Measurements from ENCODE around the gene JSRP1.

DNA sequence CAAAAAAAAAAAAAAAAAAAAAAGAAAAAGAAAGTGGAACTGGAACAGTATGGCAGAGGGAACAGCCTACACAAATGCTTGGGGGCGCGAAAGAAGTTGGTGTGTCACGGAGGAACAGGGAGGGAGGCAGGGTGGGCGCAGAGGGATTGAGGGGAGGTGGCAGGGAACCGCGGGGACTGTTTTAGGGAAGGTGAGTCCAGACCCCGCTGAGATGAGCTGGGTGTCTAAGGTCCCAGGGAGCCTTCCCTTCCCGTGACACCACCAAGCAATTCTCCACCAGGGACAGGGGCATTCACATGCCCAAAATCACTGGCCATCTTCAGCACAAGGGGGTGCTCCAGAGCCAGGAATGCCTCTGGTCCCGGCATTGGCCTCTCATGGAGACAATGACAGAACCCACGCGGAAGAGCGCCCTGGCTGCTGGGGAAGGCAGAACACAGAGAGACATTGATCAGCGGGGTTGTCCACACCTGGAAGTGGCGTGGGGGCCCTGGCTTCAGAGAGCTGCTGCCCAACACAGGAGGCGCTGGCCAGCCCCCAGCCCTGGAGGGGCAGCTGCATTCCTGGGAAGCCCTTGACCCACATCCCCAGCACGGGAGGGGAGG lies 18.8 kb upstream of the JSRP1 start:
- TF ChIP-seq TAF7 (optimal IDR thresholded peaks at IDR 0.05; ENCODE audit: borderline replicate concordance, low read depth, low read length), result no peak
- TF ChIP-seq CTBP2 (IDR thresholded peaks at IDR 0.05; ENCODE audit: borderline replicate concordance, insufficient read depth, insufficient read length, low read length), result no peak
- no peak for TF ChIP-seq YY1 (IDR thresholded peaks at IDR 0.05; ENCODE audit: low read depth, low read length)
- TF ChIP-seq RAD21 (IDR thresholded peaks at IDR 0.05 in 1 of 2, conservative IDR thresholded peaks at IDR 0.05 in 1 of 2; ENCODE audit: low read depth in 2 of 2, low read length in 2 of 2), result peak; percentile 82 to 84
- TF ChIP-seq HDAC6 (IDR thresholded peaks at IDR 0.05; ENCODE audit: low read depth, low read length), result no peak
- TF ChIP-seq, protein P1, sequence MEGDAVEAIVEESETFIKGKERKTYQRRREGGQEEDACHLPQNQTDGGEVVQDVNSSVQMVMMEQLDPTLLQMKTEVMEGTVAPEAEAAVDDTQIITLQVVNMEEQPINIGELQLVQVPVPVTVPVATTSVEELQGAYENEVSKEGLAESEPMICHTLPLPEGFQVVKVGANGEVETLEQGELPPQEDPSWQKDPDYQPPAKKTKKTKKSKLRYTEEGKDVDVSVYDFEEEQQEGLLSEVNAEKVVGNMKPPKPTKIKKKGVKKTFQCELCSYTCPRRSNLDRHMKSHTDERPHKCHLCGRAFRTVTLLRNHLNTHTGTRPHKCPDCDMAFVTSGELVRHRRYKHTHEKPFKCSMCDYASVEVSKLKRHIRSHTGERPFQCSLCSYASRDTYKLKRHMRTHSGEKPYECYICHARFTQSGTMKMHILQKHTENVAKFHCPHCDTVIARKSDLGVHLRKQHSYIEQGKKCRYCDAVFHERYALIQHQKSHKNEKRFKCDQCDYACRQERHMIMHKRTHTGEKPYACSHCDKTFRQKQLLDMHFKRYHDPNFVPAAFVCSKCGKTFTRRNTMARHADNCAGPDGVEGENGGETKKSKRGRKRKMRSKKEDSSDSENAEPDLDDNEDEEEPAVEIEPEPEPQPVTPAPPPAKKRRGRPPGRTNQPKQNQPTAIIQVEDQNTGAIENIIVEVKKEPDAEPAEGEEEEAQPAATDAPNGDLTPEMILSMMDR (IDR thresholded peaks at IDR 0.05; ENCODE audit: control extremely low read depth in 1 of 3, insufficient read depth in 1 of 3, low read depth in 1 of 3, low read length in 3 of 3), result peak; percentile 86 to 91 (median 89)
- no peak for TF ChIP-seq CREB1 (IDR thresholded peaks at IDR 0.05)
- peak in 1 of 2 experiments; percentile 34; a peak in 1 of 3 replicates for TF ChIP-seq POLR2A (IDR thresholded peaks at IDR 0.05; ENCODE audit: control extremely low read depth in 1 of 2, low read depth in 2 of 2, low read length in 2 of 2)
- TF ChIP-seq MAFK (IDR thresholded peaks at IDR 0.05; ENCODE audit: low read depth, low read length), result no peak
- no peak for TF ChIP-seq EZH2 (IDR thresholded peaks at IDR 0.05; ENCODE audit: low read depth, low read length, severe bottlenecking)
- TF ChIP-seq POLR2AphosphoS5 (IDR thresholded peaks at IDR 0.05; ENCODE audit: low read depth, low read length), result no peak; the same call in 1 of the 2 replicates
- no peak for TF ChIP-seq ASH2L (IDR thresholded peaks at IDR 0.05; ENCODE audit: low read length)
- TF ChIP-seq SP1 (IDR thresholded peaks at IDR 0.05; ENCODE audit: low read depth, low read length), result no peak
